Stimulated activated CD4-positive, alpha-beta T cell treated with anti-CD3 and anti-CD28 coated beads, TNF-alpha, amount 100 ng/mL, for 1 hour (primary cell): ENCODE data around the gene SETDB1.
"Not testable (repeated sequence)": the region's sequence is repeated elsewhere in the genome, so short reads cannot be mapped to it uniquely, and the experiment has no call there.

Source experiments
- DNase-seq, 3 donors: peaks; one replicate each; pipeline ENCODE4 v3.0.0-alpha.2; 2020; ENCODE audit warnings: low read depth in 3 of 3, low spot score in 1 of 3

SETDB1 gene

DNA sequence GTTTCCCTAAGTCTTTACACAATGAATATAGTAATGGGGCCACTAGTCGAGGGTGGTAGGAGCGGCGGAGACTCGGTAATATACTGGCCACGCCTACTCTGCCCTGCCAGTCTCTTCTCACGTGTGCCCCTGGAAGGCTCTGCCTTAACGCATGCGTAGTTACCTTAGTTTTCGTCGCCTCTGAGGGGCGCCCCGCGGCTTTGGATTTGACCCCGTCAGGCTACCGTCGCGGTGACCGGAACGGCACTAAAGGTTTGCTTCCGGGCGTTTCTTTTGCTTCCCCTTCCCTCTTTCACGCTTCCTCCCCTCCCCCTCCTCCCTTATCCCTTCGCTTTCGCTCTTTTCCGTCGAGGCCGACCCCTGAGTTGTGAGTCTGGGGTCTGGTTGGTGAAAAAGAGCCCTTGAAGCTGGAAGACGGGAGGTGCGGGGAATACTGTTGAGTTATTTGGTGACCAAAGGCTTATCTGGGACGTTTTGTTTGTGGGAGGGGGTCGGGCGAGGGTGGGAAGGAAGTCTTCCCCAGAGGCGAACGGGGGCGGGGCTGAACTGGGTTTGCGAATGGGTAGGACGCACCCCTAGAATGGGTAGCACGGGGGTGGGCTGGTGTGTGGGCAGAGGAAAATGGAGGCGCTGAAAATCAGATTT is at the start of gene SETDB1:
Gene SETDB1, plus strand, starts transcription at position 267 of the 645 bp plus-strand sequence. CDS start 1,352 bp downstream, outside the sequence.
- DNase-seq: peak; percentile 77 to 82 (median 79)

DNA sequence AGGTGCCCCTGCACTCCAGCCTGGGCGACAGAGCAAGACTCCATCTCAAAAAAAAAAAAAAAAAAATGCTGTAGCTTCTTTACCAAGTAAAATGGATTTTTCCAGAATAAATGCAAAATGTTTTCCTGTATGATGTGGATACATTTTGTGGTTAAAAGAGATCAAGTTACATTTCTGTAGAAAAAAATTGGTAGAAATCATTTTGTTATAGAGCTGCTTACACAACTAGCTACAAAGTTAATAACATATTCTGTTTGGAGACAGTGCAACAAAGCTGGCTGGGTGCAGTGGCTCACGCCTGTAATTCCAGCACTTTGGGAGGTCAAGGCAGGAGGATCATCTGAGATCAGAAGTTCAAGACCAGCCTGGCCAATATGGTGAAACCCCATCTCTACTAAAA is 47.2 kb upstream of the SETDB1 start:
- DNase-seq: not testable (repeated sequence)

DNA sequence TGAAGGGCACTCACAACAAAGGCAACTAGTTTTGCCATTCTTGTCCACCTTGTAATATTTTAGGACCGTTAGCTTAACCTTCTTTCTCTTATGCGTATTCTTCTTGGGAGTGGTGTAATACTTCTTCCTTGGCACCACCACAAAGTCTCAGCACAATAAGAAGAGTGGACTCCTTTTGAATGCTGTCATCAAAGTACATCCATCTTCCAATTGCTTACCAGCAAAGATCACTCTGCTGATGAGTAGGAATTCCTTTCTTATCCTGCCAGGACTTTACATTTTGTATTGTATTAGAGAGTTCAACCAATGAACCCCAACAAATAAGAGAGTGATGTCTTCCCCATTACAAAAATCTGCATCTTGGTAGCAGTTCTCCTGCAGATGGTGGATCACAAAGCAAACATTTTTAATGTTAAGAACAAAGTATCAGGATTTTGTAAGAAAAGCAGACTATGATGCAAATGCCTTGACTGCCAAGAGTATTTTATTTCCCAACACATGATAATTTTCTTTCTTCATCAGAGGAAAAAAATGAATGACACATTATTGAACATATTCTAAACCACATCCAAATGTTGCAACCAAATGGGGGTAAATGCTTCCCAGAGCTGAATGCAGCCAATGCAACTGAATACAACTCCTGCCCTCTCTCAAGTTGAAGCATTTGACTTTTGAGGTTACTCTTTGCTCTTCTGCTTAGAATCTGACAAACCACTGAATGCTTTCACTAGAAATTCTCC is 44.7 kb upstream of the SETDB1 start:
- DNase-seq: no peak

DNA sequence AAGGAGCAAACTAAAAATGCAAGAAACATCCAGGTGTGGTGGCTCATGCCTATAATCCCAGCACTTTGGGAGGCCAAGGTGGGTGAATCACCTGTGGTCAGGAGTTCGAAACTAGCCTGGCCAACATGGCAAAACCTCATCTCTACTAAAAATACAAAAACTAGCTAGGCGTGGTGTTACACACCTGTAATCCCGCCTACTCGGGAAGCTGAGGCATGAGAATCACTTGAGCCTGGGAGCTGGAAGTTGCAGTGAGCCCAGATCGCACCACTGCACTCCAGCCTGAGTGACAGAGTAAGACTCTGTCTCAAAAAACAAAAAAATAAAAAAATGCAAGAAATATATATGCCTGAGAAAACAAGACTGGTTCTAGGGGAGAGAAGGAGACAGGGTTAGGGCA is 43.0 kb upstream of the SETDB1 start:
- not testable (repeated sequence) for DNase-seq

DNA sequence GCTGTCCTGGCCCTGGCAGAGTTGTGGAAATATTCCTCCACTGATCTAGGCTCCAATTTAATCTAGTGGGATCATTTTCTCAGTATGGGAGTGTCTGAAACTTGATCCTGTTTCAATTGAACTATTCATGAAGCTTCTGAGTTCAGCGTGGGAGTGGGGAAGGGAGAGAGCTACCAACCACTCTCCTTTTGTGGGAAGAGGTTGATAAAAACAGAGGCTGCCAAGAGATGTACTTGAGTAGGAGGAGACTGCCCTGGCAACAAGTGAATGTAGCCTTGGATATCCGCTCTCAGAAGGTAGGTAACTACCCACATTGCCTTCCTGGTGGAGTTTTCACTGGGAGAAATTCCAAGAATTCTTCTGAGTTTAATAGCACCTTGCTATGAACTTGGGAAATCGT is 39.1 kb upstream of the SETDB1 start, which contains the start of gene CTXND2:
Gene CTXND2, plus strand, starts transcription at position 119 of the 400 bp plus-strand sequence. CDS start 25,179 bp downstream, outside the sequence.
- no peak for DNase-seq

DNA sequence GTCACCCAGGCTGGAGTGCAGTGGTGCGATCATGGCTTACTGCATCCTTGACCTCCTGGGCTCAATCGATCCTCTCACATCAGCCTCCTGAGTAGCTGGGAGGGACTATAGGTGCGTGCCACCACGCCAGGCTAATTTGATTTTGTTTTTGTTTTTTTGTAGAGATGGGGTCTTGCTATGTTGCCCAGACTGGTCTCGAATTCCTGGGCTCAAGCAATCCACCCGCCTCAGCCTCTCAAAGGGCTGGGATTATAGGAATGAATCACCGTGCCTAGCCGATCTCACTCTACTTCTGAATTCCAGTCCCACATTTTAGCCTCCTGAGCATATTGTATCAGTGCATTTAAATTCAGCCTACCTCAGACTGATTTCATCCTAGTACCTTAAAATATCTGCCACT is 37.4 kb upstream of the SETDB1 start:
- no peak for DNase-seq

DNA sequence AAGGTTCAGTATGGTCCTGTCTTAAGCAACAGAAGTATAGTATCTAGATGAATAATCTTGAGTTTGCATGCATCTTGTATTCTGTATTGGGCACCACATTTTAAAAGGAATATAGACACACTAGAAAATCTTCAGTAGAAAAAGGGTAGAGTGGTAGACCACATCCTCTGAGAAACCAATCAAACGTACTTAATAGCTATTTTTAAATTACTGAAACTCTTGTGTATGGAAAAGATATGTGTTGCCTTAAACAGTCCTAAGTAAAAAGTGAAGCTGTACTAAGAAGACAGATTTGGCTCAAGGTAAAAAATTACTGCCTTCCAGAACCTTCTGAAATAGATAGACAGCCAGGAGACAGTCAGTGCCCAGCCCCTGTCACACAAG is 36.1 kb upstream of the SETDB1 start:
- no peak for DNase-seq

DNA sequence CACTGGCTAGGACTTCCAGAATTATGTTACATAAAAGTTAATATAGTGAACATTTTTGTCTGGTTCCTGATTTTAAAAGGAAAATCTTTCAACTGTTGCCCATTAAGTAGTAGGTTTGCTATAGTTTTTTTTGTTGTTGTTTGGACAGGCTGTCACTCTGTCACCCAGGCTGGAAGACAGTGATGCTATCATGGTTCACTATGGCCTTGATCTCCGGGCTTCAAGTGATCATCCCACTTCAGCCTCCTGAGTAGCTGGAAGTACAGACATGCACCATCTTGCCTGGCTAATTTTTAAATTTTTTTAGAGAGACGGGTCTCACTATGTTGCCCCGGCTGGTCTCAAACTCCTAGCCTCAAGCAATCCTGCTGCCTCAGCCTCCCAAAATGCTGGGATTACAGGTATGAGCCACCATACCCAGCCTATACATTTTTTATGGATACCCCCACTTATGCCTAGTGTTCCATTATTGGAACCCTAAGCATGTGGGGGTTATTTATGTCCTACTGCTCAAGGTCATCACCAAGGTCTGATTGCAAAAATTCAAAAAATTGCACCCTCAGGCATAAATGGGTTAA is 32.7 kb upstream of the SETDB1 start:
- no peak for DNase-seq

DNA sequence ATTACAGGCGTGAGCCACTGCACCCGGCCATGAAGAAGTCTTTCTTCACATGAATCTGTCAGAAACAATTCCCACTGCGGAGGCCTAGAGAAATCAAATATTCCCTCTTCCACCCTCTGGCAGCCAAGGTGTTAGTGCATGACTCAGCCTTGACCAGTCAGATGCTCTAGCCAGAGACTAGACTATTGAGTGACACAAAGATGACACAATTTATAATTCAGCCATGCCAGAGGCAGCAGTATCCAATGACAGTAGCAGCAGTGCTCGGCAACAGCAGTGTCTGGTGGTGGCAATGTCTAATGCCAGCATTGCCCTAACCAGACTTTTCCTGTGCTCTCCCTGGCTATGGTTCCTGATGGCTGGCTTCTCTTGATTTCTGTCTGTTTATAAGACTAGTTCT is 30.5 kb upstream of the SETDB1 start:
- no peak for DNase-seq

DNA sequence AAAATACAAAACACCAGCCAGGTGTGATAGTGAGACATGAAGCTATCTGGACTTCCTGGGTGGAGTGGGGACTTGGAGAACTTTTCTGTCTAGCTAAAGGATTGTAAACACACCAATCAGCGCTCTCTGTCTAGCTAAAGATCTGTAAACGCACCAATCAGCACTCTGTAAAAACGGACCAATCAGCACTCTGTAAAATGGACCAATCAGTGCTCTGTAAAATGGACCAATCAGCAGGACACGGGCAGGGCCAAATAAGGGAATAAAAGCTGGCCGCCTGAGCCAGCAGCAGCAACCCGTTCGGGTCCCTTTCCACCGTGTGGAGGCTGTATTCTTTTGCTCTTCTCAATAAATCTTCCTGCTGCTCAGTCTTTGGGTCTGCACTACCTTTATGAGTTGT is 26.4 kb upstream of the SETDB1 start:
- not testable (repeated sequence) for DNase-seq

DNA sequence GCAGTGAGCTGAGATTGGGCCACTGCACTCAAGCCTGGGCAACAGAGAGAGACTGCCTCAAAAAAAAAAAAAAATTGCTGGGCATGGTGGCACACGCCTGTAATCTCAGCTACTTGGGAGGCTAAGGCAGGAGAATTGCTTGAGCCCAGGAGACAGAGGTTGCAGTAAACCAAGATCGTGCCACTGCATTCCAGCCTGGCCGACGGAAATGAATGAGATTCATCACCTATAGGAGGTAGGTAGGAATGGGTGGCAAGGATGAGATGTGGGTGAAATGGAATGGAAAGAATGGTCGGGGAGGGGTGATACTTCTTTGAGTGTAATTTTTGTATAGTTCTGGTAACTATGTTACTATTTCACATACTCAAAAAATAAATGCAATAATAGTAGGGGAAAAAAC is 23.8 kb upstream of the SETDB1 start:
- DNase-seq: no peak

DNA sequence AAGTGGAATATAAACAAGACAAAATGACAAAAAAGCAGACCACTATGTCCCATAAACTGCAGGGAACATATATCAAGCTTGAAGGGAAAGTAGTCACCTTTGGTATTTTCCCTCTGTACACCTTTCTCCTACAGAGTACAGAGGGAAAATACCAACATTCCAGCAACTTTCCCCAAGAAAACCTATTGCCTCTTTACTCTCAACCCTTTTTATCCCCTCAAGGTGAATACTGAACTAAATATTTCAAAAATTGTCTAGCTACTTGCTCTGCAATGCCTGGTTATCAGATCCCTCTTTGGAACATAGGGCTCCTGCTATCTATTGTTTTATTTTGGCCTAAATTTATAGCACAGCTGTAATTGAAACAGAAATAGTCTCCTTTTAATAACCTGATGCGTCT is 23.4 kb upstream of the SETDB1 start:
- no peak for DNase-seq

DNA sequence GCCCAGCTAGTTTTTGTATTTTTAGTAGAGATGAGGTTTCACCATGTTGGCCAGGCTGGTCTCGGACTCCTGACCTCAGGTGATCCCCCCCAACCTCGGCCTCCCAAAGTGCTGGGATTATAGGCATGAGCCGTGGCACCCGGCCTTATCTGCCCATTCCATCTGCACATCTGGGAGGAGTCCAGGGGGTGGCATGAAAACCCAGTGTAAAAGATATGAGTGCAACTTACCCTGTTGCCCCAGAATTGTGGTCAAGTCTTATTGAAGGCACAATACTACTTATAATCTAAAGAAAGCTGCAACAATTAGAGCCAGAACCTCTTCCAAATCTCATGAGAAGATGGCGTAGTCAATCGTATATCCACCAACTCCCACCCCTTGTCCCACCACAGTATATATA is 20.9 kb upstream of the SETDB1 start:
- DNase-seq: no peak

DNA sequence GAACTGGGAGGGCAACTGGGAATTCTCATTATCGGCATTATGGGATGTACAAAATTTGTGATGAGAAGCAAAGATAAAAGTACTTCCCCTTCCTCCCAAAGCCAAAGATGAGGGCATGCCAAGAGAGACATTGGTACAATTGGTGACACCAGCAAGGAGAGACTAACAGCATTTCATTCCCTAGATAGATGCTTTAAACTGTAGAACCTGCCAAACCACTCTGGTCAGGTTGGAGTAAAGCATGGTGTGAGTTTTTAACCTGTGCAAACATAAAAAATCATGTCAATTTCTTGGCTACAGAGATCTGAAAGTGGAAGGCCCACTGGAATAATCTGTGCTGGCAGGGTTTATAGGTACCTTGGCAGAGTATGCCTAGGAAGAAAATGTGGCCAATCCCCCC is 19.8 kb upstream of the SETDB1 start:
- DNase-seq: no peak

DNA sequence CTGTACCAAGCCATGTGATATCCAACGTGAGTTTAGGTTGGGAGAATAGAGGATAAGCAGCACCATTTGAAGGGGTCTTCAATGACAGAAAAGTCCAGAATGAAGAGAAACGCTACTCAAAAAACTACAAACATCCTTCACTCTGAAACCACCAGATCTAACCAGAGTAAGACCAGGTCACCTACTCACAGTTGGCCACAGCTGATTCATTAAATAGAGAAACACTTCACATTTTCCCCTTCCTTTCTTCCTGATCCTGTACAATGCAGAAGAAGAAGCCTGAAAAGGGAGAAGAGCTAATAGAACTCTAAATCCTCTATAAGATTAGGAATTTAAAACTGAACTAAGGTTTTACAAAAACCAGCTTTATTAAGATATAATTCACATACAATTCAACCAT is 19.4 kb upstream of the SETDB1 start:
- DNase-seq: no peak

DNA sequence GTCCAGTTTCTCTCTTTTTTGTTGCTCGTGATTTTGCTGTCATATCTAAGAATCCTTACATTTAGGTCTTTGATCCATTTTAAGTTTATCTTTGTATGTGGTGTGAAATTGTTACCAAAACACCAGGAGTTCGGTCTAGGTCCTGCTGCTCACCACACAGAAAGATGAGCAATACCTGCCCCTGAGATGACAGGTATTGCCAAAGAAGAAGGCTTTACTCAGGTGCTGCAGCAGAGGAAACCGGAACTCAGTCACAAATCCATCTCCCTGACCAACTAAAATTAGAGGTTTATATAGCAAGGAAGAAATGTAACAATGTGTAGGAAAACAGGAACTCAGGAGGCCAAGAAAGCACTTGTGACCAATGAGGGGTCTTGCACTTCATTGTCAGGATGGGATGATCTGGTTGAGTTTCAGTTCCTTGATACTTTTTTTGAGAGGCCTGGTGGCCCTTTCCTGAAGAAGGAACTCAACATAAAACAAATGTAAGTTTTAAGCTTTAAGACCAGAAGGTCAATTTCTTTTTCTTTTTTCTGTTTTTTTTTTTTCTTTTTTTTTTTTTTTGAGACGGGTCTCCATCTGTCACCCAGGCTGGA is 16.5 kb upstream of the SETDB1 start:
- no peak for DNase-seq

DNA sequence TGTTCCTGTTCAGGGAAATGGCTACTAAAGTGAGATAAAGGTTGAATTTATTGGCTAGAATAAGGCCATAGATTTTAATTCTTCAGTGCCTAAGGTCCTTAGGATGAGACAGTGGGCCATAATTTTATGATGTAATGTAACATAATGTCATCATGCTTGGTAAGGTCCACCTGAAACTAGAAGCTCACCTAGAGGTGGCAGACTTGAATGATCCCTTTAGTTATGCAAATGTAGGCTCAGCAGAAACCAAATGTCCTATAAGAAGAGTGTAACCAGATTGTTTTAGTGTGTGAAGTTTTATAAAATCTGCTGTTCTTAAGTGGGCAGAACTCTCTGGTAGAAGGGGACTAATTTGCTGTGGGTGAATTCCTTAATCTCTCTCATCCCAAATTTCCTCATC is 13.5 kb upstream of the SETDB1 start:
- no peak for DNase-seq

DNA sequence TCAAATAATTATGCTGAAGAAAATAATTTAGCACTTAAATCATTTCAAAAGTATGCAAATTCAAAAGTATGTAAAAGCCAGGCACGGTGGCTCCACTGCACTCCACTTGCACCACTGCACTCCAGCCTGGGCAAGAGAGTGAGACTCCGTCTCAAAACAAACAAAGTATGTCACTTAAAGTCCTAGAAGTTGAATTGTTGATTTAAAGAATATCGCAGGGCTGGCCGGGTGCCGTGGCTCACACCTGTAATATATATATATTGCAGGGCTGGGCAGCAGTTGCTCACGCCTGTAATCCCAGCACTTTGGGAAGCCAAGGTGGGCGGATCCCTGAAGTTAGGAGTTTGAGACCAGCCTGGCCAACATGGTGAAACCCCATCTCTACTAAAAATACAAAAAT is 8.8 kb upstream of the SETDB1 start:
- no peak for DNase-seq

DNA sequence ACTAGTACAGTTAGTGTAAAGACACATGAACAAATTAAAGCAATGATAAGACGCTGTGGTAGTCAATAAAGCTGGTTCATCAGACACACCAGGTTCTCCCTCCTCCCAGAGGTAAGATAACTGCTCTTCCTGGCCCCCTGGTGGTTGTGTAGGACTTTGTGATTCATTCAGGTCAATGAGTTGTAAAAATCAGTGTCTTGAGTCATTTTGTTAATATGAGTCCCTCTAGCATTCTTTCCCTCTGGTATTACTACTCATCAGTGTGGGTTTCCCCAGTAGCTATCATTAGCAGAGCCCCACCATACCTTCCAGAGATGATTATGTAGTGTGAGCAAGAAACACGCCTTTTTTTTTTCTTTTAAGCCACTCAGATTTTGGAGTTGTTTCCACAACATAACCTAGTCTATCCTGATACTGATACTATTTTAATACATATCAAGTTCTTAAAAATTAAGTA is 3.6 kb upstream of the SETDB1 start:
- DNase-seq: peak; percentile 43 to 59 (median 51)

DNA sequence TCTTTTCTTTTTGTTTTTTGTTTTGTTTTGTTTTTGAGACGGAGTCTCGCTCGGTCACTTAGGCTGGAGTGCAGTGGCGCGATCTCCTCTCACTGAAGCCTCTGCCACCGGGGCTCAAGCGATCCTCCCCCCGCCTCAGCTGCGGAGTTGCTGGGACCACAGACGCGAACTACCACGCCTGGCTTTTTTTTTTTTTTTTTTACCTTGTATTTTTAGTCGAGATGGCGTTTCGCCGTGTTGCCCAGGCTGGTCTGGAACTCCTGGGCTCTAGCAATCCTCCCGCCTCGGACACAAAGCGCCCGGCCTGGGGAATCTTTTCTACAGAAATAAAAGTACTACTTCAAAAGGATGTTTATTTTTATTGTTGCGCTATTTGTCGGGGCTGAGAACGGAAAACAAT is 1.1 kb upstream of the SETDB1 start:
- DNase-seq: no peak

DNA sequence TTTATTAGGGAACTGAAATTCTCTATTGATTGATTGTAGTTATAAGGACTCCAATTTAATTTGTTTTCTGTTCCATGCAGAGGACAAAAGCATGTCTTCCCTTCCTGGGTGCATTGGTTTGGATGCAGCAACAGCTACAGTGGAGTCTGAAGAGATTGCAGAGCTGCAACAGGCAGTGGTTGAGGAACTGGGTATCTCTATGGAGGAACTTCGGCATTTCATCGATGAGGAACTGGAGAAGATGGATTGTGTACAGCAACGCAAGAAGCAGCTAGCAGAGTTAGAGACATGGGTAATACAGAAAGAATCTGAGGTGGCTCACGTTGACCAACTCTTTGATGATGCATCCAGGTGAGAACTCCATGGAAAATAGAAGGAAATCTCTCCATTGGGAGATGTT is 1.5 kb downstream of the SETDB1 start:
- no peak for DNase-seq

DNA sequence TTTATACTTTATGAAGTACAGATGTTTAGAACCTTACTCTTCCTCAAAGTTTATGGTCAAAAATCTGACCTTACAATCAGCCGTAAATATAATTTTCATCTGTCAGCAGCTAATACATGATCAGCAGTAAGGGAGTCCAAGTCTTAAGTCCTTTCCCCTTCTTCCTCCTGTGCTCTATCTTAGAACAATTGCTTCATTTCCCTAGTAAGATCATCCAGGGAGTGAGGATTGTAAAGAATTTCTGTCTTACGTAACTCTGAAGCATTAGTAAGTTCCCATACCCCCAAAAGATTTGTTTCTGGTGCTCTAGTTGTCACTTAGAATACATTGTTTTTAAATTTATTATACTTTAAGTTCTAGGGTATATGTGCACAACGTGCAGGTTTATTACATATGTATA is 2.1 kb downstream of the SETDB1 start:
- DNase-seq: no peak
